Measurements from ENCODE around the gene ZFP1. TPM values are rescaled to one million over a fixed set of nuclear protein-coding genes. Genes with fewer than 3 reads are reported as not detected.

ZFP1 gene
- 6.8 TPM for polyA plus RNA-seq (2012; ENCODE audit: low read depth, missing spikeins)

- DNase-seq (ENCODE audit: insufficient read length, low spot score) (peak; percentile 76), FAIRE-seq (peak; percentile 91)
- TF ChIP-seq POLR2AphosphoS5 (IDR thresholded peaks at IDR 0.05; ENCODE audit: low read depth, low read length) (0 out of 2 replicates have a peak, but pooled peaks have one; percentile 21), PAX5 (IDR thresholded peaks at IDR 0.05; ENCODE audit: insufficient read depth, low read length, severe bottlenecking) (no peak), POLR2A (IDR thresholded peaks at IDR 0.05; ENCODE audit: low read depth, low read length) (peak; percentile 56; the same call in 1 of the 2 replicates)
Observed at GRCh38 chr16:75148311-75149195, at the start of gene ZFP1. ZFP1 (plus strand) TSS chr16:75148524; CDS start chr16:75152952, 4,428 bp downstream.

GRCh38 chr16:75099075-75099667 is 49.2 kb upstream of the ZFP1 start:
- TF ChIP-seq SPI1 (IDR thresholded peaks at IDR 0.05; ENCODE audit: low read depth, low read length) (no peak), POU2F2 (IDR thresholded peaks at IDR 0.05; ENCODE audit: low read depth, low read length) (no peak), POLR2A (IDR thresholded peaks at IDR 0.05; ENCODE audit: low read depth, low read length) (no peak), PAX5 (IDR thresholded peaks at IDR 0.05; ENCODE audit: insufficient read depth, low read length, severe bottlenecking) (no peak), POLR2AphosphoS5 (IDR thresholded peaks at IDR 0.05; ENCODE audit: low read depth, low read length) (no peak), TAF1 (IDR thresholded peaks at IDR 0.05; ENCODE audit: low read depth, low read length) (no peak)
- no peak for FAIRE-seq
- DNase-seq (ENCODE audit: insufficient read length, low spot score), result no peak

DNA sequence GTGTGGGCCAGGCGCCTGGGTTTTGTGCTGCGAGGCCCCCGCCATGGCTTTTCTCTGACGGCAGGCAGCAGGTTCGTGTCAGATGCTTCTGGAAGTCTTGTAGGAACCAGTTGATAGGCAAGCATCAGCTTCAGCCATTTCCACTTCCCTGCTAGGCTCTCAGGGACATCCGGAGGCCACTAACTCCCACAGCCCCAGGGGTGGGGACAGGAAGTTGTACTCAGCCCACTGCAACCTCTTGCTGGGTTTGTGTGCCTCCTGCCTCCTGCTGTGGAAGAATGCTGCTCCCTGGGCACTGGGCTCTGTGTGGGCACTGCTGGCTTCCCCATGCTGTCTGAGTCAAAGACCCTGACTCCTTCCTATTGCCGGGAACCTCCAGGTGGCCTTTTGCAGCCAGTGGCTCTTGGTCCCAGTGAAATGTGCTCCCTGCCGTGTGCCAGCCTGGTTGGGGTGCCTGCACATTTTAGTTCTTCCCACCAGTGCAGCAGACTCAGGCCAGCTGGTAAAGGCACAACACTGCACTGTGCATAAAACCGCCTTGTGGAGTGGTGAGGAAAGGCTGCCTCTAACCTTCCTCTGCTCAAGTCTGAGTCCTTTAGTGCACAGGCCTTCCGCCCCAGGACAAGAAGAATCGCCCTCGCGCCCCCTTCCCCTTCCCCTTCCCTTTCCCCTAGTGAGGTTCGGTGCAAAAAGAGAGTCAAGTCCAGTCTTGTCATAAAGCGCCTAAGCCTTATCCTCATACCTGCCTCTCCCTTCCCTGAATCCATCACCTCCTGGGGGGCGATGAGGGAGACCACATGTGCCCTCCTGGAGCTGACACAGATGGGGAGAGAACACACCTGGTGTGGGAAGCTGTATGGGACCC is 48.4 kb upstream of the ZFP1 start:
- DNase-seq (ENCODE audit: insufficient read length, low spot score), result no peak
- TF ChIP-seq SPI1 (IDR thresholded peaks at IDR 0.05; ENCODE audit: low read depth, low read length), result peak; percentile 62
- TF ChIP-seq POLR2A (IDR thresholded peaks at IDR 0.05; ENCODE audit: low read depth, low read length), result no peak
- FAIRE-seq, result peak; percentile 83

DNA sequence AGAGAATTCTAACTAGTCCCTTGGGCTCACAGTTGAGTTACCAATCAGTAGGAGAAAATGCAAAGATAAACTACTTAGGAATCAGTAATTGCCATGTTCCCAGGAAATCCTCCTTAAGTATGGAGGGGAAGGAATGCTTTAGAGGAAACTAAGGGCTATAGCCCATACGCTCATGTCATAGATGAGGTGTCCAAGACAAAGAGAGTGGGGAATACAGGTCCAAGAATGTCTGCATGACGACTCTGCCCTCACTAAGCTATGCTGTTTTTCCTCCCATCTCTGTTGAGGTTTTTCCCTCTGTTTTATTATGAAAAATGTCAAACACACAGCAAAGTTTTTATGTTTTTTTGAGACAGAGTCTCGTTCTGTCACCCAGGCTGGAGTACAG is 47.7 kb upstream of the ZFP1 start:
- no peak for TF ChIP-seq POLR2AphosphoS5 (IDR thresholded peaks at IDR 0.05; ENCODE audit: low read depth, low read length)
- FAIRE-seq, result peak; percentile 13
- no peak for DNase-seq (ENCODE audit: insufficient read length, low spot score)

- no peak for DNase-seq (ENCODE audit: insufficient read length, low spot score)
Observed at GRCh38 chr16:75101635-75102034, 46.7 kb upstream of the ZFP1 start.

GRCh38 chr16:75102595-75102994 is 45.7 kb upstream of the ZFP1 start:
- DNase-seq (ENCODE audit: insufficient read length, low spot score) (no peak), FAIRE-seq (no peak)
- TF ChIP-seq SPI1 (IDR thresholded peaks at IDR 0.05; ENCODE audit: low read depth, low read length) (no peak), POLR2AphosphoS5 (IDR thresholded peaks at IDR 0.05; ENCODE audit: low read depth, low read length) (no peak), TAF1 (IDR thresholded peaks at IDR 0.05; ENCODE audit: low read depth, low read length) (no peak), POU2F2 (IDR thresholded peaks at IDR 0.05; ENCODE audit: low read depth, low read length) (no peak), PAX5 (IDR thresholded peaks at IDR 0.05; ENCODE audit: insufficient read depth, low read length, severe bottlenecking) (no peak), POLR2A (IDR thresholded peaks at IDR 0.05; ENCODE audit: low read depth, low read length) (no peak)

More at GRCh38 chr16:75101635-75102034, 46.7 kb upstream of the ZFP1 start:
- TF ChIP-seq POU2F2 (IDR thresholded peaks at IDR 0.05; ENCODE audit: low read depth, low read length) (no peak), PAX5 (IDR thresholded peaks at IDR 0.05; ENCODE audit: insufficient read depth, low read length, severe bottlenecking) (no peak), POLR2AphosphoS5 (IDR thresholded peaks at IDR 0.05; ENCODE audit: low read depth, low read length) (no peak), TAF1 (IDR thresholded peaks at IDR 0.05; ENCODE audit: low read depth, low read length) (no peak), SPI1 (IDR thresholded peaks at IDR 0.05; ENCODE audit: low read depth, low read length) (no peak), POLR2A (IDR thresholded peaks at IDR 0.05; ENCODE audit: low read depth, low read length) (no peak)
- FAIRE-seq, result peak; percentile 52

GRCh38 chr16:75103994-75104393 is 44.3 kb upstream of the ZFP1 start:
- FAIRE-seq (peak; percentile 40), DNase-seq (ENCODE audit: insufficient read length, low spot score) (no peak)
- TF ChIP-seq TAF1 (IDR thresholded peaks at IDR 0.05; ENCODE audit: low read depth, low read length), result no peak
- TF ChIP-seq POLR2AphosphoS5 (IDR thresholded peaks at IDR 0.05; ENCODE audit: low read depth, low read length), result no peak
- TF ChIP-seq SPI1 (IDR thresholded peaks at IDR 0.05; ENCODE audit: low read depth, low read length), result no peak
- no peak for TF ChIP-seq PAX5 (IDR thresholded peaks at IDR 0.05; ENCODE audit: insufficient read depth, low read length, severe bottlenecking)
- TF ChIP-seq POLR2A (IDR thresholded peaks at IDR 0.05; ENCODE audit: low read depth, low read length), result no peak
- TF ChIP-seq POU2F2 (IDR thresholded peaks at IDR 0.05; ENCODE audit: low read depth, low read length), result no peak

GRCh38 chr16:75104836-75105235 is 43.5 kb upstream of the ZFP1 start:
- FAIRE-seq (no peak), DNase-seq (ENCODE audit: insufficient read length, low spot score) (no peak)

More at GRCh38 chr16:75104836-75105235, 43.5 kb upstream of the ZFP1 start:
- TF ChIP-seq SPI1 (IDR thresholded peaks at IDR 0.05; ENCODE audit: low read depth, low read length) (no peak), POU2F2 (IDR thresholded peaks at IDR 0.05; ENCODE audit: low read depth, low read length) (no peak), POLR2A (IDR thresholded peaks at IDR 0.05; ENCODE audit: low read depth, low read length) (no peak), POLR2AphosphoS5 (IDR thresholded peaks at IDR 0.05; ENCODE audit: low read depth, low read length) (no peak), PAX5 (IDR thresholded peaks at IDR 0.05; ENCODE audit: insufficient read depth, low read length, severe bottlenecking) (no peak), TAF1 (IDR thresholded peaks at IDR 0.05; ENCODE audit: low read depth, low read length) (no peak)

Data from GM12891 (cell line).